Measurements from ENCODE around the gene FAM72D. TPM values are rescaled to one million over a fixed set of nuclear protein-coding genes. Genes with fewer than 3 reads are reported as not detected.
"Not testable (repeated sequence)": the region's sequence is repeated elsewhere in the genome, so short reads cannot be mapped to it uniquely, and the experiment has no call there.

FAM72D gene
- total and polyA plus RNA-seq, 10 of the 15 experiments (the other 5 are each of a cell fraction or from before 2014, with no cell fraction given): 4.3 to 27.5 (median 13.9) TPM

- H2AFZ ChIP-seq (ENCODE audit: control insufficient read depth, low read depth, low read length); H3K27me3 ChIP-seq (replicated peaks in 1 of 2; ENCODE audit: control insufficient read depth in 2 of 2, insufficient read depth in 2 of 2, low read length in 1 of 2); intact Hi-C loops (cut with micrococcal nuclease; ENCODE audit: unreplicated experiment); H3K4me2 ChIP-seq (ENCODE audit: control insufficient read depth, insufficient read depth); ATAC-seq; H4K20me1 ChIP-seq (ENCODE audit: control insufficient read depth, insufficient read depth); H3K9ac ChIP-seq (ENCODE audit: control insufficient read depth, insufficient read depth, low read length); H3K79me2 ChIP-seq (ENCODE audit: control insufficient read depth, insufficient read depth, low read length); in situ Hi-C loops (cut with MboI); H3K4me1 ChIP-seq (ENCODE audit: control insufficient read depth, insufficient read depth, low read length); H3K36me3 ChIP-seq (ENCODE audit: control insufficient read depth in 2 of 2, insufficient read depth in 2 of 2, low read length in 1 of 2); DNase-seq (ENCODE audit: low read depth, low spot score); H3K4me3 ChIP-seq; SMC1A ChIA-PET (ENCODE audit: uncharacterized antibody, unreplicated experiment); FAIRE-seq; RAD21 ChIA-PET (ENCODE audit: unreplicated experiment); BruUV-seq (replicated peaks); POLR2A ChIA-PET; CTCF ChIA-PET; H3K27ac ChIP-seq (ENCODE audit: control insufficient read depth, insufficient read depth); H3K9me3 ChIP-seq (replicated peaks; ENCODE audit: control insufficient read depth, insufficient read depth, low read length): not testable (repeated sequence)
- no CpG with 5 or more reads among the region's 3 CpGs for WGBS (ENCODE audit: insufficient coverage, insufficient replicate concordance, low lambda C conversion rate, missing lambda C conversion rate)
Observed at GRCh38 chr1:145111674-145112073, 15.9 kb downstream of the FAM72D start.

DNA sequence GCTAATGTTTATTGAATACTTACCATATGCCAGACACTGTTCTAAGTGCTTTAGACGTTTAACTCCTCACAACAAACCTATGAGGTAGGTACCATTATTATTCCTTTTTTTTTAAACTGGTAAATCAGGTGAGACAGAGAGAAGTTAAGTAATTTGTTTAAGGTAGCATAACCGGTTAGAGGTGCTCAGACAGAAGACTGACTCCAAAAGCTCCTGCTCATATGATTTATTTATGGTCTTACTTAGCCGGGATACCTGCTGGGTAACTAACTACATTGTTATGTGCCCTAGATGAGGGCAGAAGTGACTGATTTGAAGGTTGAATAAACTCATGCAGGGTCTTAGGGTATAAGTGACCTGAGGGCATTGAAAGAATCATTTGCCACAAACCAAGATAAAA, 16.9 kb downstream of the FAM72D start:
- H2AFZ ChIP-seq (ENCODE audit: control insufficient read depth, low read depth, low read length); H3K9ac ChIP-seq (ENCODE audit: control insufficient read depth, insufficient read depth, low read length); H3K27ac ChIP-seq (ENCODE audit: control insufficient read depth, insufficient read depth); in situ Hi-C loops (cut with MboI); H3K27me3 ChIP-seq (replicated peaks in 1 of 2; ENCODE audit: control insufficient read depth in 2 of 2, insufficient read depth in 2 of 2, low read length in 1 of 2); H4K20me1 ChIP-seq (ENCODE audit: control insufficient read depth, insufficient read depth); SMC1A ChIA-PET (ENCODE audit: uncharacterized antibody, unreplicated experiment); RAD21 ChIA-PET (ENCODE audit: unreplicated experiment); ATAC-seq; DNase-seq (ENCODE audit: low read depth, low spot score); H3K4me3 ChIP-seq; POLR2A ChIA-PET; H3K4me1 ChIP-seq (ENCODE audit: control insufficient read depth, insufficient read depth, low read length); intact Hi-C loops (cut with micrococcal nuclease; ENCODE audit: unreplicated experiment); H3K4me2 ChIP-seq (ENCODE audit: control insufficient read depth, insufficient read depth); H3K9me3 ChIP-seq (replicated peaks; ENCODE audit: control insufficient read depth, insufficient read depth, low read length); BruUV-seq (replicated peaks); H3K79me2 ChIP-seq (ENCODE audit: control insufficient read depth, insufficient read depth, low read length); H3K36me3 ChIP-seq (ENCODE audit: control insufficient read depth in 2 of 2, insufficient read depth in 2 of 2, low read length in 1 of 2); FAIRE-seq; CTCF ChIA-PET: not testable (repeated sequence)
- WGBS (ENCODE audit: insufficient coverage, insufficient replicate concordance, low lambda C conversion rate, missing lambda C conversion rate): no CpG with 5 or more reads among the region's 3 CpGs

DNA sequence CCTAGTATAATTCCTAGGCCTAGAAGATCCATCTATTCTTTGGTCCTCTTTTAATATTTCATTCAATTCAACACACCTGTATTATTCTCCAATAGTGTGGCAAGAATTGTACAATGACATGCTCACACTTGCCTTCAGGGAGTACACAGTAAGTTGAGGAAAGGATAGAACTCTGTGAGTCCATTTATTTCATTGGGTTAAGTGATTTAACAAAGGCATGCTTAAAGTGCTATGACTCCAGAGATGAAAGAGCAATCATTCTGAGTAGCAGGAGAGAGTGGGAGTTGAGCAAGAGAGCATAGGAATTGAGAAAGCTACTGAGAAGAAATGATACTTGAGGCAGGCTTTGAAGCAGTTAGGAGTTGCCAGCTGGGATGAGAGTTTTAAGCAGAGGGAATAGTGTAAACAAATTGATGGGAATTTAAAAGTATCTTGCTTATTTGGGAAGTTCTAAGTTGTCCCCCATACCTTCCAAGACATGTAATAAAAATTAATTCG, 18.8 kb downstream of the FAM72D start:
- H3K79me2 ChIP-seq (ENCODE audit: control insufficient read depth, insufficient read depth, low read length); H3K9ac ChIP-seq (ENCODE audit: control insufficient read depth, insufficient read depth, low read length); H3K27ac ChIP-seq (ENCODE audit: control insufficient read depth, insufficient read depth); H3K27me3 ChIP-seq (replicated peaks in 1 of 2; ENCODE audit: control insufficient read depth in 2 of 2, insufficient read depth in 2 of 2, low read length in 1 of 2); H3K4me2 ChIP-seq (ENCODE audit: control insufficient read depth, insufficient read depth); H3K9me3 ChIP-seq (replicated peaks; ENCODE audit: control insufficient read depth, insufficient read depth, low read length); H4K20me1 ChIP-seq (ENCODE audit: control insufficient read depth, insufficient read depth); H3K4me3 ChIP-seq; H3K36me3 ChIP-seq (ENCODE audit: control insufficient read depth in 2 of 2, insufficient read depth in 2 of 2, low read length in 1 of 2); FAIRE-seq; ATAC-seq; H2AFZ ChIP-seq (ENCODE audit: control insufficient read depth, low read depth, low read length); DNase-seq (ENCODE audit: low read depth, low spot score); in situ Hi-C loops (cut with MboI); intact Hi-C loops (cut with micrococcal nuclease; ENCODE audit: unreplicated experiment); RAD21 ChIA-PET (ENCODE audit: unreplicated experiment); POLR2A ChIA-PET; CTCF ChIA-PET; BruUV-seq (replicated peaks); H3K4me1 ChIP-seq (ENCODE audit: control insufficient read depth, insufficient read depth, low read length); SMC1A ChIA-PET (ENCODE audit: uncharacterized antibody, unreplicated experiment): not testable (repeated sequence)
- no CpG with 5 or more reads among the region's 1 CpG for WGBS (ENCODE audit: insufficient coverage, insufficient replicate concordance, low lambda C conversion rate, missing lambda C conversion rate)

DNA sequence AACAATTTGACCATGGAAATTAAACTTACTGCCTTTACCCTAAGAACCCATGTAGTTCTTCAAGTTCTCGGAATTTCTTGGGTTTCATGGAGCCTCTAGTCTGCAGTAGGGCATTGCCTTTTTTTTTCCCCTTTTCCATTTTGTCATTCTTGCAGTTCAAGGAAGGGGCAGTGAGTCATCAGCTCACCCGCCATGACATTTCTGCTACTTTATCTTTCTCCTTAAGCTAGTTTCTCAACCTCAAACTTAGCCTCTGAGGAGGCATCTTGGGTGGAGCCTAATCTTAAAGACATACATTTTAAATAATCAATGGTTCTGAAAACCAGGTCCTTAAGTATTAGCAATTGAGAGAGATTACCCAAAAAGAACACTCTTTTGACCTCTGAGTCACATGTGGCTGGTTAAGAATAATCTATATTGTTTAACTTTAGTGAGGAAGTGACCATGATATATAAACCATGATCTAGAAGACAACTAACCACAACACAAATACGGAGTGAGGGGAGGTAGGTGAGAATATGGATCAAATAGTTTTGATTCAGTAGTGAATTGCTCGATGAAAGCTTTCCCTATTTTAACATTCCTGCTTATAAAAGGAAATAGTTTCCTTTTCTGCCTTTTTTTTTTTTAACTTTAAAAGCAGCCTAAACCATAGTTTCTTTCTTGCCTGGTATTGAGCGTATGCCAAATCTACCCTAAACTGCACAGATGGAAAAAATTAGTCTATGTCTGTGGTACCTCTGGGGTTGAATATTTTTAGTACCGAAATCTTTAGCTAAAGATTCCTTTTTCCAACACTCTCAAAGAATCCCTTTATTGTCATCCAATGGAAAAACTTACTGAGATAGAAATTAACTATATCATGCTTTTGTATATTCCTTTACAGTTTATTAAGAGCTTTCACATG, 20.1 kb downstream of the FAM72D start:
- H3K27ac ChIP-seq (ENCODE audit: control insufficient read depth, insufficient read depth); H3K4me1 ChIP-seq (ENCODE audit: control insufficient read depth, insufficient read depth, low read length); H3K4me3 ChIP-seq; H3K27me3 ChIP-seq (replicated peaks in 1 of 2; ENCODE audit: control insufficient read depth in 2 of 2, insufficient read depth in 2 of 2, low read length in 1 of 2); FAIRE-seq; CTCF ChIA-PET; H3K36me3 ChIP-seq (ENCODE audit: control insufficient read depth in 2 of 2, insufficient read depth in 2 of 2, low read length in 1 of 2); intact Hi-C loops (cut with micrococcal nuclease; ENCODE audit: unreplicated experiment); RAD21 ChIA-PET (ENCODE audit: unreplicated experiment); in situ Hi-C loops (cut with MboI); H3K9ac ChIP-seq (ENCODE audit: control insufficient read depth, insufficient read depth, low read length); H2AFZ ChIP-seq (ENCODE audit: control insufficient read depth, low read depth, low read length); DNase-seq (ENCODE audit: low read depth, low spot score); H3K79me2 ChIP-seq (ENCODE audit: control insufficient read depth, insufficient read depth, low read length); ATAC-seq; H3K9me3 ChIP-seq (replicated peaks; ENCODE audit: control insufficient read depth, insufficient read depth, low read length); SMC1A ChIA-PET (ENCODE audit: uncharacterized antibody, unreplicated experiment); BruUV-seq (replicated peaks); H3K4me2 ChIP-seq (ENCODE audit: control insufficient read depth, insufficient read depth); H4K20me1 ChIP-seq (ENCODE audit: control insufficient read depth, insufficient read depth); POLR2A ChIA-PET: not testable (repeated sequence)
- WGBS (ENCODE audit: insufficient coverage, insufficient replicate concordance, low lambda C conversion rate, missing lambda C conversion rate): no CpG with 5 or more reads among the region's 6 CpGs

All from GM12878 (cell line).